NCI-H2196 treated with DMSO at 0.1 percent for 48 hours (cell line): ENCODE results near the gene SMOC2.

Experiments used
- DNase-seq: peaks from one replicate; lab custom pipeline; 2025; ENCODE audit not compliant: unreplicated experiment; lab: John Stamatoyannopoulos, UW

The SMOC2 gene

DNA sequence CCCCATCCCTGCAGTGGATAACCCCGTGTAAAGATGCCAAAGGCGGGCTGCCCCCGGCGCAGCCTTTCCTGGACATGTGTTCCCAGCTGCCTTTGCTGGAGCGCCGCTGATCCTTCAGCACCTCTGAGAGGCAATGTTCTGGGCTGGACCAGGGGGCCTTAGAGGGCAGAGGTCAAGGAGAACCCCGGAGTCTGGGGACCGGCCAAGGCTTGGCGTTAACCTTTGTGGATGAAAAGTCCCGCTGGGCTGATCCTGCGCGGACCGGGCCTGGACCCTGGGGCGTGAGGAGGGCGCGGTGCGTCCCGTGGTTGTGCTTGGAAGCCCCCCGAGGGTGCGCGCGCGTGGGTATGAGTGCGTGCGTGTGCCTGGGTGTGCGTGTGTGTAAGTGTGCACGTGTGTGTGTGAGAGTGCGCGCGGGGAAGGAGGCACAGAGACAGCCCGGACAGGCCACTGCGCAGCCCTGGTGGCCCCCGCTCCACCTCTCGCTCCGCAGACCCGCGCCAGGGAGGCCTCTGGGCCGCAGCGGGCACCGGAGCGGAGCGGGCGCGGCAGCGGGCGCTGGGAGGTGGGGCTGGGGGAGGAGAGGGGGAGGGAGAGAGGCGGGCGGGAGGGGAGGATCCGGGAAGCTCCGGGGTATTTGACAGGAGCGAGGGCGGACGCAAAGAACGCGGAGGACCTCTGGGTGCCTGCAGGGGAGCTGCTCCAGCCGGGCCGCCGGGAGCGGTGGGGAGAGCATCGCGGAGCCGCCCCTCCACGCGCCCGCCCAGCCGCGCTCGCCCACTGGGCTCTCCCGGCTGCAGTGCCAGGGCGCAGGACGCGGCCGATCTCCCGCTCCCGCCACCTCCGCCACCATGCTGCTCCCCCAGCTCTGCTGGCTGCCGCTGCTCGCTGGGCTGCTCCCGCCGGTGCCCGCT lies at the start of gene SMOC2:
Gene SMOC2, plus strand, starts transcription at position 665 of the 914 bp plus-strand sequence. Its CDS starts 187 bp downstream, at position 852.
- DNase-seq, result peak; percentile 30

- DNase-seq, result no peak
Measured at GRCh38 chr6:168393126-168393870, 47.7 kb upstream of the SMOC2 start.

DNA sequence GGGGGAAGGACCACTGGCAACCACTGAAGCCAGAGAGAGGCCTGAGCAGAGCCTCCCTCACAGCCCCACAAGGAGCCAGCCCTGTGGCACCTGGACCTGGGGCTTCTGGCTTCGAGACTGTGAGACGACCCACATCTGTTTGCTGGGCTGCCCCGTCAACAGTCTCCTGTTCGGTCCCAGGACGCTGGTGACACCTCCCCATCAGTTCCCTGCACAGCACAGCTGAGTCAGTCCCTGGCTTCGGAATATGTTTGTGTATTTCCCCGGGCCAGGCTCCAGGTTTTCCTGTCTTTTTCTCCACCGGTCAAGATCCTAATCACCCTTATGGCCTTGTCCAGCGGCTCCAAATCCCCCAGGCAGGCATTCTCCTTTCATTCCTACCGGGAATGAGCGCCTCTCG lies 46.4 kb upstream of the SMOC2 start:
- no peak for DNase-seq

DNA sequence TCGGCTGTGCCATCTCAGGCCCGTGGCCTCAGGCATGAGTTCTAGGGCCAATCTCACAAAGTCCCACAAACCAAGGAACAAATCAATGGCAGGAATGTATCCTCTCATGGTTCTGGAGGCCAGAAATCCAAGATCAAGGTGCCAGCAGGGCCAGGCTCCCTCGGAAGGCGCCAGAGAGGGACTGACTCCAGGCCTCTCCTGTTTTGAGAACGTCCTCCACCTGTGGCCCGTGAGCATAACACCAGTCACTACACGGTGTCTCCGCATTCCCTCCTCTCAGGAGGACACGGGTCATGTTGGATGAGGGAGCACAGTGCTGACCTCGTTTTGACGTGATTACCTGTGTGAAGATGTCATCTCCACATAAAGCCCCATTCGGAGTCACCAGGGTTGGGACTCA lies 45.0 kb upstream of the SMOC2 start:
- no peak for DNase-seq

DNA sequence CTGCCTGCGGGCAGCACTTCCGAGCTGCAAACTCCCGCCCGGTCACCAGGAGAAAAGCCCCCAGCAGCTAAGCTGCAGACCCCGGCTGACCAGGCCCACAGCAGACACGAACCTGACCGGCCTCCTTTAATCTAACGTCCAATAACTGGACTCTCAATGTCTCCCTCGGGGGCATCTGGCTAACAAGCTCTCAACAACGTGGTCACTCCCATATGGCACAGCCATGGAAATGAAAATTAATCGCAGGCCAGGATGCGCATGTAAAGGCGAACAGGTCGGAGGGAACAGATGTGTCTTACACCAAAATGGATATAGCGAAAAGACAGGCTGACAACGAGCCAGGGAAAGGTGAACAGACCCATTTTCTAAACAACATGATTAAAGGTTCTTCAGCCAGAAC lies 44.4 kb upstream of the SMOC2 start:
- DNase-seq, result no peak

DNA sequence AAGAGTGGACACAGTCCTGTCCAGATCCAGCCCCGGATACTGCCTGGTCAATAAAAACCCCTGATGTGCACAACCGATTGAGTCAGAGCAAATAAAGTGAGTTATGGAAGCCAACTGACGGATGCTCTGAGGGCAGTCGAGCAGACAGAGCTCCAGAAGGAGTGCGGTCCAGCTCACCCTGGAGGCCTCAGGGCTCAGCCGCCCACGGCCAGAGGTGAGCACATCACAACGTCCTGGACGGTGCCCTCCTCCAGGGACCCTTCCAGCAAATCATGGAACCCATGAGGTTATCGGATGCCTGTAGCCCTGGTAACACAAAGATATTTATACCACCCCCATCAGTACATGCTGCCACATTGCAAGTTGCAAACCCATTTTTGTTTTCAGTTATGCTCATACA lies 44.0 kb upstream of the SMOC2 start:
- DNase-seq, result no peak

- DNase-seq, result no peak
Measured at GRCh38 chr6:168400037-168400436, 40.9 kb upstream of the SMOC2 start.

DNA sequence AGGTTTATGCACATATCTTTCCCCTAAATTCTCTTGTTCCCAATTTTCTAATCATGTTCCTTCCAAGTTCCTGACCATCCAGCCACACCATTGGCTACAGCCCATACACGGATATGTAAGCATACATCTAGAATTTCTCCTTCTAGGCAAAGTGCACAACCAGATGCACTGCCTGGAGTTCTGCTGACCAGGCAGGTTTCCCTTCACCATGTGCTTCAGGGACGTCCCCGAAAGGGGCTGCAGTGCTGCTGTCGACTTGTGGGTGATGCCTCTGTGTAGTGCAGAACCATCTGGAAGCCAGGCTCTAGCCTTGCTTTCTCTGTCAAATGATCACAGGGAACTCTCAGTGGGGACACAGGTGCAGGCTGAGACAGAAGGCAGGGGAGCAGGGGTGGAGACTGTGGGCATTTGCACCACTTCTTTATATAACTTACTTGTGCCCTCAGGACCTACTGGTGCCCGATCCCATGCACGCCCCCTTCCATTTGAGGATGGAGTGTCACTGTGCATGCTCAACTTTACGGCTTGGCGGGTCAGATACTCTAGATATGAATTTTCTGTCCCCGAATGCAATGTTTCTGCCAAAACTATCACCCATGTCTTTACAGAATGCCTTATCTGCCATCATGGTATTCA lies 37.5 kb upstream of the SMOC2 start:
- DNase-seq, result no peak

GRCh38 chr6:168404560-168404959 lies 36.4 kb upstream of the SMOC2 start:
- DNase-seq, result no peak

DNA sequence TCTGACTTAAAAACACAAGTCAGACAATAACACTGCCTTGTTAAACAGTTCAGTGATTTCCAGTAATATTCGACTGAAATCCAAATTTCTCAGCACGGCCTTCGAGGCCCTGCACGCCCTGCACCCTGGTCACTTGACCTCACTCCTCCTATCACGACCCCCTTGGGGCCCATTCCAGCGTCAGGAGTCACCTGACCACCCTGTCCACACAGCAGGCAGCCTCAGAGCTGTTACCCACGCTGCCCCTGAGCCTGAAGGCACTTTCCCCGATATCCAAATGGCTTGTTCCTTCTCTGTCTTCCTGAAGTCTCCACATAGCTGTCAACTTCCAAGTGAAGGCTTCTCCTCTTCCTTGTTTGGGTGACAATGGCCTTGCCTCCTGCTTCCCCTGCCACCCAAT lies 33.1 kb upstream of the SMOC2 start:
- DNase-seq, result no peak

DNA sequence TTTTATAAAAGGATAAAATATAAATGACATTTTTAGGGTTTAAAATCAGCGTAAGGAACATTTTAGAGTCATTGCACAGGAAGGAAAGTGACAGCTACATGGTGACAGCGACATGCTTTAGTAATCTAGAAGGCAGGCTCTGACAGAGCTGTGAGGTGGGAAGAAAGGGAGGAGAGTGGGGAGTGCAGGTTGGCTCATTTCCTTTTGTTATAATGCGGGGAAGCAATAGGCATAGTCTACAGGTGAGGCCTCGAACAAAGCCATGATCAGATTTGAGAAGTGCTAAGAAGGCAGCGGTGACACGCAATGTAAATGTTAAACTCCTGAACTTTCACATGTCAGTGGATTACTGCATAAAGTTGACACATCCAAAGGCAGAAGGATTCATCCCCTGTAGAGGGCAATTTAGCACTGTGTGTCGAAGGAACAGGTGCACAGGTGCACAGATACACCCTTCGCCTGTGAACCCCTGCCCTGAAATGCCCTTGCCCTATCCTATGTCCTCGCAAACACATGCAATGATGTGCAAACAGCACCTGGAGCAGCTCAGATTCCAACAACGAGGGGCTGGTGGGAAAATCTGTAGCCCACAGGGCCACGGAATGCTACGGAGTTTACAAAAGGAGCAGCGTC lies 32.4 kb upstream of the SMOC2 start:
- DNase-seq, result no peak

DNA sequence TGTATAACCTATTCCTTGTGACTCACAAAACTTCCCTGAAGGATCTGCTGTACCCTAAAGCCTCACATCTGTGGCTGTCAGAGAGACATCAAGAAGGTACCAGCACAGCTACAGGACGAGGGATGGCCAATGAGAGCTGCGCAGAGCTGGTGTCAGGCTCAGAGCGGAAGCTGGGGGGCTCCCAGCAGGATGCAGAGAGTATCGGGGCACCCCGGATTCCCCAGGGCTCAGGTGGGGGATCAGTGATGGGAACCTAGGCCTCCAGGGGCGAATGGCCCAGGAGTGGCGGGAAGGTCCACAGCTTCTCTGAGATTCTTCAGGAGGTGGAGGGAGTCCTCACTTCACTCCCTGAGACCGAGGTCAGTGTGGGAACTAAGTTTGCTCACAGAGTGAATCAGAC lies 30.9 kb upstream of the SMOC2 start:
- no peak for DNase-seq

DNA sequence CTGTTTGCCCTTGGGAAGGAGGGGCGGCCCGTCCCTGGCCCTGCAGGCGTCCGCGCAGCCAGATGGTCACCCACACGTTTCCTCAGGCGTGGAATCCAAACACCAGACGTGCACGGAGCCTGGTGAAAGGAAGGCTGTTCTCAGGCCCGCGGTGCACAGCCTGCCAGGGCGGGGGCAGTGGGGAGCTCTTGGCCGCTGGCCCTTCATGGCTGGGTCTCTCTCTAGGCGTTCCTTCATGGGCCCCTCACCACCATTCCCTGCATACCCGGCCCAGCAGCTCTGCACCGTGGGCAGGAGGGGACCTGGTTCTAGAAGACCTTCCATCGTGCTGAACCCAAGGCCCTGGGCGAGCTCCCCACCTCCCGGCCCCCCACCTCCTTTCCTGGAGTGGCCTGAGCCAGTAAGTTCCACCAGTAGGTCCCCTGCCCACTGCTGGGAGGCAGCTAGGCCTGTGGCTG lies 30.4 kb upstream of the SMOC2 start:
- no peak for DNase-seq

DNA sequence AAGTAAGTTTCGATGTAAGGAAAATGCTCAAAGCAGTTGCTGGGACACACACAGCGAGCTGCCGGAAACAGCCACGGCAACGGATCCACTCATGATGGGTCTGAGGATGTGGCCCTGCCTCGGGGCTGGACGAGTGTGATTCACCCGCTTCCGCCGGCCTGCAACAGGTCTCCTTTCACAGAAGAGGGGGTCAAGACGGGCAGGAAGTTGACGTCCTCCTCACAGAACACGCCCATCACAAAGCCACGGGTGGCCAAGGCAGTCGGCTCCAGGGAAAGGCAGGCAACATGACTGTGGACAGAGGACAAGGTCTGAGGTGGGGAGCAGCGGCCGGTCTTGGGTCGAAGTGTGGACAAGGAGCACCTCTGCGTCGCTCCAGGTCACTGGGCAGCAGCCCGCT lies 29.9 kb upstream of the SMOC2 start:
- no peak for DNase-seq

DNA sequence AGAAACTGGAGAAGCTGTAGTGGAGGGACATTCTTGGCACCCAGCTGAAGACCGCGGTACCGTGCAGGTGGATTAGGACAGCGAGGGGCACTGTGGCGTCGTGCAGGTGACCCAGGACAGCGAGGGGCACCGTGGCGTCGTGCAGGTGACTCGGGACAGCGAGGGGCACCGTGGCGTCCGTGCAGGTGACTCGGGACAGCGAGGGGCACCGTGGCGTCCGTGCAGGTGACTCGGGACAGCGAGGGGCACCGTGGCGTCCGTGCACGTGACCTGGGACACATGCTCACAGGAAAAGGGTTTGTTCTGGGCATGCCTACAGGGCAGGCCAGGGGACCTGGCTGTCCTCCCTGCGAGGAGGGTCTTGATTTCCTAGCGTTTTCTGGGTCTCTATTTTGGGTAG lies 29.2 kb upstream of the SMOC2 start:
- DNase-seq, result no peak

DNA sequence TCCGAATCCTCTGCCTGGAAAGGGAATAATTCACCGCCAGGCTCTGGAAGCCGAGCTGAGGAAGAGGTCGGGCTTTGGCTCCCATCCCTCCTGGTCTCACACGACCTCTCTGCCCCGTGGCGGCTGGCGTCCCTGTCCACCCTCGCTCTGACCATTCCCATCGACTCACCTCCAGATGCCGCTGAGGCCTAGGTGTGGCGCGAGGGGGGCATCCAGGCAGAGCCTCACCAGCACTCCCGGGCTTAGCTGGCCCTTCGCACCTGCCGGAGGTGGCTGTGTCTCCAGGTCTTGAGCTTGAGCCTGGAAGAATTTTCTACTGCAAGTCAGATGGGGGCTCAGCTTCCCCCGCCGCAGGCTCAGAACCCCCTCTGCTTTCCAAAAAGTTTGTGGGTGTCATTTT lies 28.5 kb upstream of the SMOC2 start:
- DNase-seq, result no peak

DNA sequence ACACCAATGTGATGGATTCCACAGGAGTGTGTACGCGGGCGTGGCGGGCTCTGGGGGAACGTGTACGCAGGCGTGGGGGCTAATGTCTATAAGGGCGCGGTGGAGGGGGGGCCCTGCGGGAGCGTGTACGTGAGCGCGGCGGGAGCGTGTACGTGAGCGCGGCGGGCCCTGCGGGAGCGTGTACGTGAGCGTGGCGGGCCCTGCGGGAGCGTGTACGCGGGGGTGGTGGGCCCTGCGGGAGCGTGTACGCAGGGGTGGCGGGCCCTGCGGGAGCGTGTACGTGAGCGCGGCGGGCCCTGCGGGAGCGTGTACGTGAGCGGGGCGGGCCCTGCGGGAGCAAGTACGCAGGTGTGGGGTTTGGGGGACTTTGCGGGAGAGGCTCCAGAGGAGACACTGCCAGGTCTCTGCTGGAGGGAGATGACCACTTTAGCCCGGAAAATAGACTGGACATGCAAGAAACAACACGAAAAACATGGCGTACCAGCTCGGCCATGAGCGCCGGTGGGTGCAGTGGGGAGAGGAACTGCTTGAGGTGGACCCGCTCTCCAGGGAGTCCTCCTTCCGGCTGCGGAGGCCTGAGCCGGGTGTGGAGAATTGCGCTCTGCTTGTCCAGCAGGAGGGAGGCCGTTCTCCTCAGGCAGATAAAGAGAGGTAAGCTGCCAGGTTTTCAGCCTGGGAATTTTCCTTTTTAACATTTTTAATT lies 27.8 kb upstream of the SMOC2 start:
- DNase-seq, result no peak

GRCh38 chr6:168413856-168414255 lies 27.1 kb upstream of the SMOC2 start:
- DNase-seq, result no peak

GRCh38 chr6:168414336-168415097 lies 26.5 kb upstream of the SMOC2 start:
- no peak for DNase-seq
